Measurements from ENCODE around the gene PPP1R37. TPM values are rescaled to one million over a fixed set of nuclear protein-coding genes. Genes with fewer than 3 reads are reported as not detected.

Gene PPP1R37
- total RNA-seq, 2 donors from 2014 or later, result 19.6 to 22.6 TPM

GRCh38 chr19:45141203-45141900, 48.4 kb downstream of the PPP1R37 start:
- no peaks in the 10 kb centered on the region for H3K4me1 ChIP-seq (ENCODE audit: control insufficient read depth in 1 of 2, low read depth in 2 of 2)
- no peak overlapping the region for H3K4me3 ChIP-seq
- H3K27me3 ChIP-seq (replicated peaks; ENCODE audit: insufficient read depth), result no peaks in the 10 kb centered on the region
- peaks cover 27% of the 10 kb centered on the region for H3K36me3 ChIP-seq
- TF ChIP-seq CTCF (IDR thresholded peaks at IDR 0.05), result no peak
- ATAC-seq (ENCODE audit: insufficient number of reproducible peaks, low FRiP score, low read depth), result no peak
- no peaks in the 10 kb centered on the region for H3K9me3 ChIP-seq
- no peak overlapping the region for H3K27ac ChIP-seq
- DNase-seq (ENCODE audit: low spot score), result no peak

GRCh38 chr19:45142016-45142725, 49.2 kb downstream of the PPP1R37 start:
- peaks cover 27% of the 10 kb centered on the region for H3K36me3 ChIP-seq
- no peak for TF ChIP-seq CTCF (IDR thresholded peaks at IDR 0.05)
- DNase-seq (ENCODE audit: low spot score) (no peak), ATAC-seq (ENCODE audit: insufficient number of reproducible peaks, low FRiP score, low read depth) (no peak)
- no peaks in the 10 kb centered on the region for H3K9me3 ChIP-seq
- H3K4me1 ChIP-seq (ENCODE audit: control insufficient read depth in 1 of 2, low read depth in 2 of 2), result no peaks in the 10 kb centered on the region
- no peak overlapping the region for H3K27ac ChIP-seq
- no peak overlapping the region for H3K4me3 ChIP-seq
- H3K27me3 ChIP-seq (replicated peaks; ENCODE audit: insufficient read depth), result no peaks in the 10 kb centered on the region

- no peak overlapping the region for H3K27ac ChIP-seq
- TF ChIP-seq CTCF (IDR thresholded peaks at IDR 0.05), result no peak
- peaks cover 27% of the 10 kb centered on the region for H3K36me3 ChIP-seq
- DNase-seq (ENCODE audit: low spot score) (no peak), ATAC-seq (ENCODE audit: insufficient number of reproducible peaks, low FRiP score, low read depth) (no peak)
- H3K27me3 ChIP-seq (replicated peaks; ENCODE audit: insufficient read depth), result no peaks in the 10 kb centered on the region
- H3K4me3 ChIP-seq, result no peak overlapping the region
- H3K4me1 ChIP-seq (ENCODE audit: control insufficient read depth in 1 of 2, low read depth in 2 of 2), result no peaks in the 10 kb centered on the region
- no peaks in the 10 kb centered on the region for H3K9me3 ChIP-seq
These were observed 49.7 kb downstream of the PPP1R37 start for GRCh38 chr19:45142726-45143110.

GRCh38 chr19:45144431-45145269, 51.7 kb downstream of the PPP1R37 start:
- Histone ChIP-seq H3K36me3 (peaks cover 27% of the 10 kb centered on the region), H3K9me3 (no peaks in the 10 kb centered on the region)
- no peak for ATAC-seq (ENCODE audit: insufficient number of reproducible peaks, low FRiP score, low read depth)

More at GRCh38 chr19:45144431-45145269, 51.7 kb downstream of the PPP1R37 start:
- H3K4me1 ChIP-seq (ENCODE audit: control insufficient read depth in 1 of 2, low read depth in 2 of 2), result no peaks in the 10 kb centered on the region
- H3K4me3 ChIP-seq, result no peak overlapping the region
- no peak overlapping the region for H3K27ac ChIP-seq
- DNase-seq (ENCODE audit: low spot score), result no peak
- TF ChIP-seq CTCF (IDR thresholded peaks at IDR 0.05), result no peak
- no peaks in the 10 kb centered on the region for H3K27me3 ChIP-seq (replicated peaks; ENCODE audit: insufficient read depth)
